Immature natural killer cell (primary cell): Measurements from ENCODE around the gene RBM25. TPM values are rescaled to one million over a fixed set of nuclear protein-coding genes. Genes with fewer than 3 reads are reported as not detected.

Experiments
- DNase-seq, 3 donors: peaks; one replicate each; pipeline ENCODE4 v3.0.0; 2022; ENCODE audit warnings: mixed read lengths in 1 of 3
- H3K27ac Mint-ChIP-seq, 6 donors: one replicate each; pipeline ENCODE4 v1.8.0; 2020; ENCODE audit warnings: mixed read lengths in 6 of 6, mild to moderate bottlenecking in 5 of 6, inconsistent platforms in 4 of 6, moderate library complexity in 3 of 6
- H3K27me3 Mint-ChIP-seq, 3 donors: one replicate each; pipeline ENCODE4 v1.8.0; 2020 to 2021; ENCODE audit warnings: low read depth in 3 of 3, mild to moderate bottlenecking in 3 of 3, mixed read lengths in 3 of 3, moderate library complexity in 3 of 3, inconsistent platforms in 1 of 3
- H3K36me3 Mint-ChIP-seq, 3 donors: one replicate each; pipeline ENCODE4 v1.8.0; 2020; ENCODE audit warnings: mixed read lengths in 3 of 3, inconsistent platforms in 2 of 3, mild to moderate bottlenecking in 2 of 3
- H3K4me1 Mint-ChIP-seq, 2 donors: one replicate each; pipeline ENCODE4 v1.8.0; 2020; ENCODE audit warnings: inconsistent platforms in 2 of 2, mild to moderate bottlenecking in 2 of 2, mixed read lengths in 2 of 2, moderate library complexity in 1 of 2
- H3K4me3 Mint-ChIP-seq, 5 donors: one replicate each; pipeline ENCODE4 v1.8.0; 2020; ENCODE audit warnings: mild to moderate bottlenecking in 5 of 5, mixed read lengths in 5 of 5, inconsistent platforms in 3 of 5, moderate library complexity in 3 of 5
- H3K9me3 Mint-ChIP-seq, 6 donors: one replicate each; pipeline ENCODE4 v1.8.0; 2020; ENCODE audit warnings: mild to moderate bottlenecking in 6 of 6, mixed read lengths in 6 of 6, inconsistent platforms in 4 of 6, moderate library complexity in 3 of 6
- polyA plus RNA-seq, 3 donors: library from polyadenylated mRNA; unstranded; fragments of 300-500 nt; fragmentation: Illumina TruSeq; gene quantifications; one replicate each; pipeline ENCODE4 v1.2.3, GENCODE V29; 2021

RBM25 gene
- polyA plus RNA-seq, 3 donors from 2014 or later: 19.3 to 67.4 (median 24.6) TPM

DNA sequence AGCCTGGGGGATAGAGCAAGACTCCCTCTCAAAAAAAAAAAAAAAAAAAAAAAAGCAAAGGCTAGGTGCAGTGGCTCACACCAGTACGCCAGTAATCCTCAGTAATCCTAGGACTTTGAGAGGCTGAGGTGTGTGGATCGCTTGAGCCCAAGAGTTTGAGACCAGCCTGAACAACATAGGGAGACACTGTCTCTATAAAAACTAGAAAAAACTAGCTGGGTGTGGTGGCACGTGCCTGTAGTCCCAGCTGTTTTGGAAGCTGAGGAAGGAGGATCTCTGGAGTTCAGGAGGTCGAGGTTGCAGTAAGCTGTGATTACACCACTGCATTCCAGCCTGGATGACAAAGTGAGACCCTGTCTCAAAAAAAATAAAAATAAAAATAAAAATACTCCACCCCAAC, 8.9 kb upstream of the RBM25 start:
- DNase-seq: no peak
- Mint-ChIP-seq H3K27me3 (no peaks in the 10 kb centered on the region), H3K9me3 (no peaks in the 10 kb centered on the region), H3K27ac (no peak overlapping the region), H3K36me3 (no peaks in the 10 kb centered on the region), H3K4me1 (no peaks in the 10 kb centered on the region), H3K4me3 (no peak overlapping the region)

DNA sequence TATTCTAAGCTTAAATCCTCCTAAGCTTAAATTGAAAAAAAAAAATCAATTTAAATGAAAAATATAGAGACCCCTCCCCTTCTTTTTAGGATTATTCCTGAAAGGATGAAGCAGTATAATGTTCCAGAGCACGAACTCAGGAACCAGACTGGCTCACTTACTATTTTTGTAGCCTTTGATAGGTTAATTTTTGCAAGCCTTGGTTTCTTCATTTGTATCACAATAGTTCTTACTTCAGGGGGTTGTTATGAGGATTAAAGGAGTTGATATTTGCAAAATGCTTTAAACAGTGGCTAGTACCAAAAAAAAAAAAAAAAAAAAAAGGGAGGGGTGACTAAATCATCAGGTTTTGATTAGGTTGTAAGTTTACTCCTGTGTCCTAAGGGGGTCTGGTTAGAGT, 3.1 kb upstream of the RBM25 start:
- Mint-ChIP-seq H3K27me3 (peaks cover 3 to 6% (median 5%) of the 10 kb centered on the region in 3 donors), H3K27ac (peak overlapping the region in 3 of 6 donors; percentile 19 to 65 (median 59)), H3K4me3 (peak overlapping the region in 1 of 5 donors; percentile 7)

DNA sequence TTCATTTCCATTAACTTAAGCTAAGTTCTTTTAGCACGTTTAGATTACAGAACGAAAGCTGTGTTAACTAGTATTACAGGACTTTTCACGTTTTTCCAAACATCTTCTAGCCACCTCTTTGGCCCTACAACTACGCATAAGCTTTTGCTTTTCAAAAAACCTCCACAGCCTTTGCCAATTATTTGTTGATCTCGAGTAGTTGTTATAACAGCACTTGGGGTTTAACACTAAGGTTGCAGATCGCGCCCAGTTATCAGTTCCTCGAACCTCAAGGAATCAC, 450 bp upstream of the RBM25 start:
- no peaks in the 10 kb centered on the region for H3K36me3 Mint-ChIP-seq
- H3K9me3 Mint-ChIP-seq: no peaks in the 10 kb centered on the region
- H3K27me3 Mint-ChIP-seq: peaks cover 3 to 6% (median 5%) of the 10 kb centered on the region in 3 donors
- H3K4me3 Mint-ChIP-seq: no peak overlapping the region
- H3K4me1 Mint-ChIP-seq: peaks cover 41 to 44% of the 10 kb centered on the region in 2 donors
- no peak for DNase-seq
- H3K27ac Mint-ChIP-seq: no peak overlapping the region

More for the DNA sequence above, 3.1 kb upstream of the RBM25 start:
- H3K36me3 Mint-ChIP-seq: no peaks in the 10 kb centered on the region
- no peak for DNase-seq
- H3K4me1 Mint-ChIP-seq: peaks cover 20 to 21% of the 10 kb centered on the region in 2 donors
- no peaks in the 10 kb centered on the region for H3K9me3 Mint-ChIP-seq

DNA sequence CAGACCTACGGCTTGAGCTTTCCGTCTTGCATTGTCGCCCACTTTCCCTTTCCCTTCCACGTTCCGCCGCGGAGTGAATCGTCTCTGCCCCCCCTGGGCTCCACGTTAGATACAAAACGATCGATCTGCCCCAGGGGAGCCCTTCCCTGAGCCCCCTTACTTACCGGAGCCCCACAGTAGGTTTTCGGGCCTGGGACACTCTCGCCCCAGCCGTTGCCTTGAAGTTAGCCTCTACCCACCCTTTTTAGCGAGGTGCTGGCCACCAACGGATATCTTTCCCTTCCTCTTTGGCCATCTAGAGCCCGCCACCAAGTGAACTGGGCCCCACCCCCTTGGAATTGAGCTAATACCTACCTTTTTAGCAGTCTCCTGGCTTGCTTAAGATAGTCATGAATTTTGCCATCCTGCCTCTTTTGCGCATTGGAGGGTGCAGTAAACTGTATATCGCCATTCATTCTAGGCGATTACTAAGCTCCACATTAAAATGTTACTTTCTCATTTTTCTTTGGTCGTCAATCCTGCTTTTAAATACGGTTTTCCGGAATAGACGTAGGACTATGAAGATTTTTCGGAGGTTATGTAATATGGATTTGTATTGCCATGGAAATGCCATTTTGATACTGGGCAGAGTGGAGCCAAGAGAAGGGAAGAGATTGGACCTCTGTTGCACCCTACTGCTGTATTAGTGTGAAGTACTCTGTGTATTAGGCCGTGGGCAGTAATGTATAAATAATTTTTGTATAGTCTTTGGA, 764 bp downstream of the RBM25 start:
- Mint-ChIP-seq H3K4me3 (no peak overlapping the region), H3K36me3 (peaks cover 0 to 6% (median 0%) of the 10 kb centered on the region in 3 donors), H3K4me1 (peaks cover 50 to 54% of the 10 kb centered on the region in 2 donors), H3K9me3 (no peaks in the 10 kb centered on the region), H3K27me3 (peaks cover 3 to 6% (median 5%) of the 10 kb centered on the region in 3 donors), H3K27ac (no peak overlapping the region)
- DNase-seq: no peak

DNA sequence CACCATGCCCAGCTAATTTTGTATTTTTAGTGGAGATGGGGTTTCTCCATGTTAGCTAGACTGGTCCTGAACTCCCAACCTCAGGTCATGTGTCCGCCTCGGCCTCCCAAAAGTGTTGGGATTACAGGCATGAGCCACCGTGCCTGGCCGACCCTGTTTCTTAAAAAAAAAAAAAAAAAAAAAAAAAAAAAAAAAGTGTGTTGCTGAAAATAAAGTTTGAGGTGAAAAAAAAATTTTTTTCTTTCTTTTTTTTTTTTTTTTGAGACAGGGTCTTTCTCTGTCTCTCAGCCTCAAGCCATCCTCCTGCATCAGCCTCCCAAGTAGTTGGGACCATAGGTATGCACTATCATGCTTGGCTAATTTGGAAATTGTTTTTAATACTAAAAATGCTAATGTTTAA, 11.3 kb downstream of the RBM25 start:
- H3K36me3 Mint-ChIP-seq: peaks cover 9 to 13% (median 9%) of the 10 kb centered on the region in 3 donors
- H3K27ac Mint-ChIP-seq: no peak overlapping the region

DNA sequence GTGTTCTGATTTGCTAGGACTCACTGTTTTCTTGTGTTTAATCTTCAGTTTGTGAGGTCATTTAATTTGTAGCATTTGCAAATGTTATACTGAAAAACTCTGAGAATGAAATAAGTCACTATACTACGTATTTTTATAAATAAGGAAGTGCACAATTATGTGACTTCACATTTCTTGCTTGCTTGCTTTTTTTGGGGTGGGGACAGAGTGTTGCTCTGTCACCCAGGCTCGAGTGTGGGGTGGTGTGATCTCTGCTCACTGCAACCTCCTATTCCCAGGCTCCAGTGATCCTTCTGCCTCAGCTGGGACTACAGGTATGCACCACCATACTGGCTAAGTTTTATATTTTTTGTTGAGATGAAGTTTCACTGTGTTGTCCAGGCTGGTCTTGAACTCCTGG, 32.7 kb downstream of the RBM25 start:
- peaks cover 10 to 28% (median 18%) of the 10 kb centered on the region in 3 donors for H3K36me3 Mint-ChIP-seq
- H3K27ac Mint-ChIP-seq: no peak overlapping the region
- peaks cover 0 to 2% (median 1%) of the 10 kb centered on the region in 3 donors for H3K27me3 Mint-ChIP-seq
- H3K4me1 Mint-ChIP-seq: peaks cover 2 to 25% of the 10 kb centered on the region in 2 donors
- no peaks in the 10 kb centered on the region for H3K9me3 Mint-ChIP-seq
- H3K4me3 Mint-ChIP-seq: no peak overlapping the region
- no peak for DNase-seq

More for the DNA sequence above, 11.3 kb downstream of the RBM25 start:
- DNase-seq: no peak
- H3K4me3 Mint-ChIP-seq: no peak overlapping the region
- H3K27me3 Mint-ChIP-seq: peaks cover 0 to 6% (median 0%) of the 10 kb centered on the region in 3 donors
- H3K9me3 Mint-ChIP-seq: no peaks in the 10 kb centered on the region
- peaks cover 32 to 71% of the 10 kb centered on the region in 2 donors for H3K4me1 Mint-ChIP-seq

DNA sequence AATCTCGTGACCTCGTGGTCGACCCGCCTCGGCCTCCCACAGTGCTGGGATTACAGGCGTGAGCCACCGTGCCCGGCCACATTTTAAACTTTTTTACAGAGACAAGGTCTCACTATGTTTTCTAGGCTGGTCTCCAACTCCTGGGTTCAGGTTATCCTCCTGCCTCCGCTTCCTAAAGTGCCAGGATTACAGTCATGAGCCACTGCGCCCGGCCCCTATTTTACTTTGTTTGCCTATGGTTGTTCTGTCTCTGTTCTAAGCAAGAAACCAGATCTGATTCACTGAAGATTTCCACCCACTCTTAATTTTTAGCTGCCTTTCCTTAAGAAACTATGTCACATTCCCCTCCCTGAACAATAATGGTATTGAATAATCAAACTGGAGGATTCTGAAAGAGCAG, 39.1 kb downstream of the RBM25 start:
- Mint-ChIP-seq H3K36me3 (peaks cover 16 to 39% (median 18%) of the 10 kb centered on the region in 3 donors), H3K27ac (peak overlapping the region in 5 of 6 donors; percentile 5 to 51 (median 24)), H3K4me1 (peaks cover 4 to 28% of the 10 kb centered on the region in 2 donors), H3K9me3 (no peaks in the 10 kb centered on the region), H3K27me3 (peaks cover 1 to 3% (median 2%) of the 10 kb centered on the region in 3 donors), H3K4me3 (no peak overlapping the region)
- no peak for DNase-seq

DNA sequence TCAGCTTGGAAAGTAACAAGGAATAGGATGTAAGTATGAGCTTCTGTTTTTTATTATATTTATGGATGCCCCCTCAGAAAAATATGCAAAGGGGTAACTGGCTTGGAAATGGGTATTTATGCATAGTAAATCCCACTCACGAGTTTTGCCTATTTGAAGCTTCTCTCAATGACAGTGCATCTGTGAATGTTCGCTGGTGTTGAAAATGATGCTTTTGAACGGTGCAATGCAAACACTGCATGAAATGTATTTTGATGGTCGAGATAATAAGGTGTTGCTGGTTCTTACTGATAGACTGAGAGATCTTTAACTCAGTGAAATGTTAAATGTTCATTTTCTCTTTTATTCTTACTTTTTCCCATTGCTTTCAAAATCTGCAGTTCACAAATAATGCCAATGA, 42.0 kb downstream of the RBM25 start:
- H3K4me3 Mint-ChIP-seq: no peak overlapping the region
- peaks cover 4 to 20% of the 10 kb centered on the region in 2 donors for H3K4me1 Mint-ChIP-seq
- H3K27me3 Mint-ChIP-seq: peaks cover 4 to 12% (median 7%) of the 10 kb centered on the region in 3 donors
- no peak overlapping the region for H3K27ac Mint-ChIP-seq
- no peaks in the 10 kb centered on the region for H3K9me3 Mint-ChIP-seq
- no peak for DNase-seq
- H3K36me3 Mint-ChIP-seq: peaks cover 27 to 56% (median 35%) of the 10 kb centered on the region in 3 donors

DNA sequence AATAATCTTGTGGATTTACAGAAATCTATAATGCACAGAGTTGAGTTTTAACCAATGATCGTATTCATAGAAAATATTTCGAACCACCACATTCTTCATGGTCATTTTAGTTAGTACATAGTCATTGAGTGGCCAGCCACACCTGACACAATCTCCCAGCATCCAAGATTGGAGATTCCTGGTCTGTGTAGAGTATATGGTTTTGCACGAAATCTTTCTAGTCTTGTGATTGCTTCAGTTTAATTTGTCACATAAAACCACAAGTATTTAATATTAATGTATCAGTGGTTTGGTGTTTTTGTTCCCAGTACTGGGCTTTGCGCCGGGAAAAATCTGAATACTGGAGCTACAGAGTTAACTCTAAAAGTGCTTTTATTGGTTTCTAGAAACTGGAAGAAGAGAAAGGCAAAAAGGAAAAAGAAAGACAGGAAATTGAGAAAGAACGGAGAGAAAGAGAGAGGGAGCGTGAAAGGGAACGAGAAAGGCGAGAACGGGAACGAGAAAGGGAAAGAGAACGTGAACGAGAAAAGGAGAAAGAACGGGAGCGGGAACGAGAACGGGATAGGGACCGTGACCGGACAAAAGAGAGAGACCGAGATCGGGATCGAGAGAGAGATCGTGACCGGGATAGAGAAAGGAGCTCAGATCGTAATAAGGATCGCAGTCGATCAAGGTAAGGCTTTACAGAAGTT, 44.6 kb downstream of the RBM25 start:
- Mint-ChIP-seq H3K27ac (peak overlapping the region in 2 of 6 donors; percentile 17 to 25), H3K4me3 (peak overlapping the region in 1 of 5 donors; percentile 34), H3K9me3 (no peaks in the 10 kb centered on the region), H3K36me3 (peaks cover 39 to 61% (median 51%) of the 10 kb centered on the region in 3 donors), H3K4me1 (peaks cover 1 to 10% of the 10 kb centered on the region in 2 donors), H3K27me3 (peaks cover 4 to 12% (median 5%) of the 10 kb centered on the region in 3 donors)
- DNase-seq: no peak

DNA sequence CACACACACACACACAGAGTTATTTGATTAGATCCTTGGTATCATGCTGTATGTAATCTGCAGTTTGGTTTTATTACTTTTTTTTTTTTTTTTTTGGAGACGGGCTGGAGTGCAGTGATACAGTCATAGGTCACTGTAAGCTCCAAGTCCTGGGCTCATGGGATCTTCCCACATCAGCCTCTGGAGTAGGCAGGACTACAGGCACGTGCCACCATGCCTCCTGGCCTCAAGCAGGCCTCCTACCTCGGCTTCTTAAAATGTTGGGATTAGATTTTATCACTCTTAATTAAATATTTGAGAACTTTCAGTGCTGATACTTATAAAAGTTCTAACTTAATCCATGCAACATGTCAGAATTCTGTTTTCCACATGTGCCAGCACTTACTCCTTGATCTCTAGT, 46.7 kb downstream of the RBM25 start:
- Mint-ChIP-seq H3K27me3 (peaks cover 4 to 10% (median 9%) of the 10 kb centered on the region in 3 donors), H3K4me3 (no peak overlapping the region), H3K27ac (no peak overlapping the region), H3K36me3 (peaks cover 41 to 57% (median 53%) of the 10 kb centered on the region in 3 donors), H3K4me1 (peaks cover 1 to 10% of the 10 kb centered on the region in 2 donors), H3K9me3 (no peaks in the 10 kb centered on the region)
- no peak for DNase-seq

DNA sequence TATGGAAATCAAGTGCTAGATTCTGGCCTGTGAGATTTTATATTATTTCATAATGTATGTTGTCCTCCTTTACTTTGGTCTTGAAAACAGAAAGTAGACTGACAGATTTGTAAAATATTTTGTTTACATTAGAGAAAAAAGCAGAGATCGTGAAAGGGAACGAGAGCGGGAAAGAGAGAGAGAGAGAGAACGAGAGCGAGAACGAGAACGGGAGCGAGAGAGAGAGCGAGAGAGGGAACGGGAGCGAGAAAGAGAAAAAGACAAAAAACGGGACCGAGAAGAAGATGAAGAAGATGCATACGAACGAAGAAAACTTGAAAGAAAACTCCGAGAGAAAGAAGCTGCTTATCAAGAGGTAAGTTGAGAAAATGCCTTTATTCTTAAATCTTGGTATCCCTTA, 47.4 kb downstream of the RBM25 start:
- DNase-seq: no peak
- Mint-ChIP-seq H3K27me3 (peaks cover 4 to 10% (median 7%) of the 10 kb centered on the region in 3 donors), H3K9me3 (no peaks in the 10 kb centered on the region), H3K27ac (peak overlapping the region in 1 of 6 donors; percentile 8), H3K36me3 (peaks cover 38 to 54% (median 50%) of the 10 kb centered on the region in 3 donors), H3K4me3 (no peak overlapping the region), H3K4me1 (peaks cover 1 to 4% of the 10 kb centered on the region in 2 donors)

DNA sequence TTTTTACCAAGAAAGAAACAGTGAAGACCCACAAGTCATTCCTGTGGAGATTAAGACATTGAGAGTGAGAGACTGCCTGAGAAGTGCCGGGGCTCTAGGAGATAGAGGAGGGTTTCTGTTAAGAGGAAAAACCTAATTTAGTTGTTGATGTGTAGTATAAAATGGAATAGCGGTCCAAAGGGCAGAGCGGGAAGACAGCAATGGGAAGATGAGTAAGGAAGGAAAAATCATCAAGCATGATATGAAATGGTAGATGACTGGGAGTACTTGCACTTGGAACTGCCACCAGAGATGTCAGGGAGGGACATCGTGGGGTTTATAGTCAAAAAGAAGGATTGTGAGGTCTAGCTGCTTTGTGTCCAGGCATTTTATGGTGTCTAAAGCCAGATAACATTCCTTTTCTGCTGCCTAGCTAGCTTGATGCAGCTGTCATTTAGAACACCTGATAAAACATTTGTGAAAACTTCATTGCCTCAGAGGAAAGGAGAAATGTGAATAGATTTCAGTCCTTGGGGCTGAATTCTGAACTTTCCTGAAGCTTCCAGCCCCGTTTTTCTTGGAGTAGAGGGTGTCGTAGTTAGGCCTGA, 57.8 kb downstream of the RBM25 start:
- peaks cover 7 to 13% of the 10 kb centered on the region in 2 donors for H3K4me1 Mint-ChIP-seq
- H3K36me3 Mint-ChIP-seq: peaks cover 23 to 35% (median 28%) of the 10 kb centered on the region in 3 donors
- no peaks in the 10 kb centered on the region for H3K9me3 Mint-ChIP-seq
- H3K27me3 Mint-ChIP-seq: peaks cover 0 to 4% (median 2%) of the 10 kb centered on the region in 3 donors
- H3K27ac Mint-ChIP-seq: peak overlapping the region in 4 of 6 donors; percentile 3 to 53 (median 8)
- DNase-seq: no peak
- no peak overlapping the region for H3K4me3 Mint-ChIP-seq

DNA sequence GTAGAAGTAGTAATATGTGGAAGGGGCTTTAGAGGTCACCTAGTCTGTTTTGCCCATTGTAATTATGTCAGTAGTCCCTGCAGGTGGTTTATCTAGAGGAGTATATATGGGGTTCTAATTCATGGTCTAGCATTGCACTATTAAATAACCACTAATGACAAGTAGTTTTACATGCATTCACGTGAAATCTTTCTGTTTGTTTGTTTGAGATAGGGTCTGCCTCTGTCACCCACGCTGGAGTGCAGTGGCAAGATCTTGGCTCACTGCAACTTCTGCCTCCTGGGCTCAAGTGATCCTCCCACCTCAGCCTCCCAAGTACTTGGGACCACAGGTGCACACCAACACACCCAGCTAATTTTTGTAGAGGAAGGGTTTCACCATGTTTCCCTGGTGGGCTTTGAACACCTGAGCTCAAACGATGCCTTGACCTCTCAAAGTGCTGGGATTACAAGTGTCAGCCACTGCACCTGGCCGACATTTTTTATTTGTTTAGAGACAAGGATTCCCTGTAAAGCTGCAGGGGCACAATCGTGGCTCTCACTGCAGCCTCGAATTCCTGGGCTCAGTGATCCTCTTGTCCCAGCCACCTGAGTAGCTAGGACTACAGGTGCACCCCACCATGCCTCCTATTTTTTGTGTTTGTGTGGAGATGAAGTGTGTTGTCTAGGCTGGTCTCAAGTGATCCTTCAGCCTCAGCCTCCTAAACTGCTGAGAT, 66.0 kb downstream of the RBM25 start:
- no peak for DNase-seq
- Mint-ChIP-seq H3K36me3 (peaks cover 11 to 36% (median 23%) of the 10 kb centered on the region in 3 donors), H3K9me3 (no peaks in the 10 kb centered on the region), H3K27ac (no peak overlapping the region), H3K4me3 (no peak overlapping the region), H3K27me3 (peaks cover 0 to 2% (median 0%) of the 10 kb centered on the region in 3 donors), H3K4me1 (no peaks in the 10 kb centered on the region)
